NCI-H446 (cell line): ENCODE measurements around the gene OR4N5.
"Not testable (repeated sequence)": the region's sequence is repeated elsewhere in the genome, so short reads cannot be mapped to it uniquely, and the experiment has no call there.

Experiments
- DNase-seq, 2 experiments: peaks; one replicate each; lab custom pipeline; 2025; lab: John Stamatoyannopoulos, UW

OR4N5 gene

GRCh38 chr14:20138520-20138919, at the start of gene OR4N5:
Gene OR4N5 (plus strand): TSS chr14:20138820. CDS start chr14:20143736, 4,916 bp downstream.
- DNase-seq = no peak

- DNase-seq = no peak
These were observed 46.6 kb upstream of the OR4N5 start for GRCh38 chr14:20092050-20092449.

- DNase-seq = no peak
These were observed 45.2 kb upstream of the OR4N5 start for GRCh38 chr14:20093442-20093841.

GRCh38 chr14:20098926-20099770, 39.5 kb upstream of the OR4N5 start:
- not testable (repeated sequence) for DNase-seq

GRCh38 chr14:20110438-20110837, 28.2 kb upstream of the OR4N5 start, which contains the start of gene OR4K17:
Gene OR4K17 (plus strand): TSS chr14:20110739. CDS start chr14:20117500, 6,761 bp downstream.
- DNase-seq = no peak

GRCh38 chr14:20112321-20112720, 26.3 kb upstream of the OR4N5 start:
- no peak for DNase-seq

- DNase-seq = no peak
These were observed 21.9 kb upstream of the OR4N5 start for GRCh38 chr14:20116748-20117147.

GRCh38 chr14:20118795-20119194, 19.8 kb upstream of the OR4N5 start:
- DNase-seq = no peak

GRCh38 chr14:20143911-20144310, 5.3 kb downstream of the OR4N5 start:
- DNase-seq = no peak

GRCh38 chr14:20144820-20145219, 6.2 kb downstream of the OR4N5 start:
- no peak for DNase-seq

GRCh38 chr14:20164462-20164861, 25.8 kb downstream of the OR4N5 start:
- no peak for DNase-seq

GRCh38 chr14:20167091-20167490, 28.5 kb downstream of the OR4N5 start:
- DNase-seq = no peak

- DNase-seq = peak in 1 of 2 experiments; percentile 40
These were observed 31.2 kb downstream of the OR4N5 start for GRCh38 chr14:20169852-20170251.

GRCh38 chr14:20174205-20174604, 35.6 kb downstream of the OR4N5 start:
- DNase-seq = not testable (repeated sequence)

GRCh38 chr14:20176330-20176729, 37.7 kb downstream of the OR4N5 start:
- DNase-seq = no peak

GRCh38 chr14:20177433-20177974, 38.9 kb downstream of the OR4N5 start:
- DNase-seq = no peak

- no peak for DNase-seq
These were observed 40.6 kb downstream of the OR4N5 start for GRCh38 chr14:20179218-20179617.

GRCh38 chr14:20179880-20180279, 41.3 kb downstream of the OR4N5 start:
- DNase-seq = no peak

GRCh38 chr14:20180486-20180885, 41.9 kb downstream of the OR4N5 start:
- no peak for DNase-seq

- no peak for DNase-seq
These were observed 45.6 kb downstream of the OR4N5 start for GRCh38 chr14:20184181-20184580.

- no peak for DNase-seq
These were observed 52.0 kb downstream of the OR4N5 start, which contains the start of gene OR11G2 for GRCh38 chr14:20190596-20190995. Gene OR11G2 (plus strand): TSS chr14:20190896. CDS start chr14:20197438, 6,542 bp downstream.

- no peak for DNase-seq
These were observed 52.8 kb downstream of the OR4N5 start for GRCh38 chr14:20191396-20191795.

GRCh38 chr14:20194101-20194500, 55.5 kb downstream of the OR4N5 start:
- DNase-seq = no peak
